ENCODE measurements around the gene MAPKBP1. TPM values are rescaled to one million over a fixed set of nuclear protein-coding genes. Genes with fewer than 3 reads are reported as not detected.

MAPKBP1 gene
- total RNA-seq, 1 donor from 2014 or later, result 27.6 TPM

DNA sequence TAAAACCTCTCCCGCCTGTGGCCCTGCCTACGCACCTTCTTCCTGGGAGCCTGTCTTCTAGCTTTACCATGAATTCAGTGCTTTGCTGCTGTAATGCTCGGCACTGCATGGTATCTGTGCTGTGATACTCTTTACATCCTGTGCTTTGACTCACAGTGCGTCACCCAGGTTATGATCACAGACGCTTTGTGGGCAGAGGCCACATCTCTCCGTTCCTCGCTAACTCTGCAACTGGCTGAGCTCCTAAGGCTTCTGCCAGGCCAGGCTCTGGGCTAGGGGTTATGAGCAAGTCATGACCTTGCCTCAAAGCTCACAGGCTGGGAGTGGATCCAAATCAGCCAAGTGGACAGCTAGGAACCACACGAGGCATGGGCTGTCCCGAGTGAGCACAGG, 96.4 kb downstream of the MAPKBP1 start:
- no peak overlapping the region for H3K4me3 ChIP-seq
- no peaks in the 10 kb centered on the region for H3K27me3 ChIP-seq
- no peaks in the 10 kb centered on the region for H3K36me3 ChIP-seq
- DNase-seq (ENCODE audit: low spot score in 2 of 2), result no peak
- intact Hi-C loops (cut with DNase I), result no loop called here
- H3K4me1 ChIP-seq, result no peaks in the 10 kb centered on the region
- TF ChIP-seq, protein P1, sequence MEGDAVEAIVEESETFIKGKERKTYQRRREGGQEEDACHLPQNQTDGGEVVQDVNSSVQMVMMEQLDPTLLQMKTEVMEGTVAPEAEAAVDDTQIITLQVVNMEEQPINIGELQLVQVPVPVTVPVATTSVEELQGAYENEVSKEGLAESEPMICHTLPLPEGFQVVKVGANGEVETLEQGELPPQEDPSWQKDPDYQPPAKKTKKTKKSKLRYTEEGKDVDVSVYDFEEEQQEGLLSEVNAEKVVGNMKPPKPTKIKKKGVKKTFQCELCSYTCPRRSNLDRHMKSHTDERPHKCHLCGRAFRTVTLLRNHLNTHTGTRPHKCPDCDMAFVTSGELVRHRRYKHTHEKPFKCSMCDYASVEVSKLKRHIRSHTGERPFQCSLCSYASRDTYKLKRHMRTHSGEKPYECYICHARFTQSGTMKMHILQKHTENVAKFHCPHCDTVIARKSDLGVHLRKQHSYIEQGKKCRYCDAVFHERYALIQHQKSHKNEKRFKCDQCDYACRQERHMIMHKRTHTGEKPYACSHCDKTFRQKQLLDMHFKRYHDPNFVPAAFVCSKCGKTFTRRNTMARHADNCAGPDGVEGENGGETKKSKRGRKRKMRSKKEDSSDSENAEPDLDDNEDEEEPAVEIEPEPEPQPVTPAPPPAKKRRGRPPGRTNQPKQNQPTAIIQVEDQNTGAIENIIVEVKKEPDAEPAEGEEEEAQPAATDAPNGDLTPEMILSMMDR (IDR thresholded peaks at IDR 0.05), result no peak
- no peak overlapping the region for H3K27ac ChIP-seq
- H3K9me3 ChIP-seq, result no peaks in the 10 kb centered on the region

DNA sequence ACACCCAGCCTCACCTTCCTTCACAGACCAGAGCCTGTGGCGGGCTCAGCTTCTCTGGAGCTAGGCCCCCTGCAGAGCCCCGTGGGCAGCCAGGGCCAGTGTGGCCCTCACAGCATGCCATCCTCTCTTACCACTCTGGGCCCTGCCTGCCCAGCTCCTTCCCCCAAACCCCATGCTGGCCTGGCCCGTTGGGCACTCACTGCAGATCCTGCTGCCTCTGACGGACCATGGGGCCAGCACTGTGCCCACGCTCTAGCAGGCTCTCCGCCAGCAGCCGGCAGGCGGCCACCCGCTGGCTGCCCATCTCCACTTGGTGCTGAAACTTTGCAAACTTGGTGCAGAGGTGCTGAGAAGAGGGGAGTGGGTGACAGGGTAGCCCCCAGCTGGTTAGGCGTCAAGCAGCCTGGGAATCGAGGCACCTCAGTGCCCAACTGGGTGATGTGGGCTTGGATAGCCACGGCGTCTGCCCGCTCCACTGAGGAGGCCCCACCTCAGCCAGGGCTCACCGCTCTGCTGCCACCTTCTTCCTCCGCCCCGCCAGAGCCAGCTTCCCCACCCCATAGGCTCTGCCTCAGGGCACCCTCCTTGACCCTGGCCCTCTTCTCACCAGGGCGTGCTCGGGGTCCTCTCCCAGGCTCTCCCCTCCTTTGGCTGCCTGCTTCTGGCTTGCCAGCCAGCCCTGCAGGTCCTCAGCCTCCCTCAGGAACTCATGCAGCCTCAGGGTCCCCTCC, 97.1 kb downstream of the MAPKBP1 start:
- DNase-seq (ENCODE audit: low spot score in 2 of 2), result no peak
- intact Hi-C loops (cut with DNase I), result no loop called here
- H3K36me3 ChIP-seq, result no peaks in the 10 kb centered on the region
- no peak overlapping the region for H3K4me3 ChIP-seq
- TF ChIP-seq, protein P1 (IDR thresholded peaks at IDR 0.05), result no peak
- H3K9me3 ChIP-seq, result no peaks in the 10 kb centered on the region
- no peak overlapping the region for H3K27ac ChIP-seq
- no peaks in the 10 kb centered on the region for H3K27me3 ChIP-seq
- H3K4me1 ChIP-seq, result no peaks in the 10 kb centered on the region

- TF ChIP-seq, protein P1 (IDR thresholded peaks at IDR 0.05), result no peak
- no peak overlapping the region for H3K27ac ChIP-seq
- no peaks in the 10 kb centered on the region for H3K36me3 ChIP-seq
- no peaks in the 10 kb centered on the region for H3K27me3 ChIP-seq
- DNase-seq (ENCODE audit: low spot score in 2 of 2), result no peak
- H3K4me1 ChIP-seq, result no peaks in the 10 kb centered on the region
- no peak overlapping the region for H3K4me3 ChIP-seq
- H3K9me3 ChIP-seq, result no peaks in the 10 kb centered on the region
- intact Hi-C loops (cut with DNase I), result no loop called here
Observed at GRCh38 chr15:41872166-41872747, 98.0 kb downstream of the MAPKBP1 start.

DNA sequence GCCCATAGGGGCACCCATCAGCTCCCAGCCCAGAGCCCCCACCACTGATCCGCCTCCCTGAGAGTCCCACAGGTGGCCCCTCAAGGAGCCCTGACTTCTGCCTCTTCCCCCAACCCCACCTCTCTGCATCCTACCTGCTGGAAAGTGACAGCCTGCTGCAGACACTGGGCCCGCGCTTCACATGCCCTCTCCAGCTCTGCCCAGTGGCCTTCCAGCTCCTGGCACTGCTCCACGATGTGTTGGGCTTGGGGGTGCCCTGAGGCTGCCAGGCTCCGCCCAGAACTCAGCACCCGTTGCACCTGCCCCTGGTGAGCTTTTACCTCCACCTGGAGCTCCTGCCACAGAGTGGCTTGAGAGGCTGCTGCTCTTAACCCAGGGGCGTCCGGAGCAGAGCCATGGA, 99.4 kb downstream of the MAPKBP1 start:
- H3K4me1 ChIP-seq, result no peaks in the 10 kb centered on the region
- H3K4me3 ChIP-seq, result no peak overlapping the region
- DNase-seq (ENCODE audit: low spot score in 2 of 2), result no peak
- H3K36me3 ChIP-seq, result no peaks in the 10 kb centered on the region
- no peaks in the 10 kb centered on the region for H3K9me3 ChIP-seq
- no peak overlapping the region for H3K27ac ChIP-seq
- TF ChIP-seq, protein P1 (IDR thresholded peaks at IDR 0.05), result no peak
- intact Hi-C loops (cut with DNase I), result no loop called here
- H3K27me3 ChIP-seq, result no peaks in the 10 kb centered on the region

DNA sequence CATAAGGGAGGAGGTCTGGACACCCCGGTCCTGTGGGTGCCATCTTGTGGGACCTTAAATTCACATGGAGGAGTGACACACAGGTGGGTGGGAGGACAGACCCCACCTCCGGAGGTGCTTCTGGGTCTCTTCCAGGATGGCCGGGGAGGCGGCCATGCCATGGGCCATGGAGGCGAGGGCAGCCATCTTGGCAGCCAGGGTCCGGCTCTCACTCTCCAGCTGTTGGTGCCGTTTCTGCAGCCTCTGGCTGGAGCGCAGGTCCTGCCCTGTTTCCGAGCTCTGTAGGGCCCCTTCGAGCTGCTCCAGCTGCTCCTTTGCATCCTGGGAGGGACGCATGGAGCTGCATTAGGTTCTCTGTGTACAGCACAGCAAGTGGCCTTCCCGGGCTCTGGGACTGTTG, 100.5 kb downstream of the MAPKBP1 start:
- Histone ChIP-seq H3K27me3 (no peaks in the 10 kb centered on the region), H3K27ac (no peak overlapping the region), H3K9me3 (no peaks in the 10 kb centered on the region), H3K4me3 (no peak overlapping the region), H3K4me1 (no peaks in the 10 kb centered on the region), H3K36me3 (no peaks in the 10 kb centered on the region)
- intact Hi-C loops (cut with DNase I), result no loop called here
- DNase-seq (ENCODE audit: low spot score in 2 of 2), result no peak
- TF ChIP-seq, protein P1 (IDR thresholded peaks at IDR 0.05), result no peak

Data from ascending aorta (tissue), 2 donors.